GM12801 (cell line): ENCODE results near the gene GOLT1B.

Experiments used
- TF ChIP-seq, protein P1 (sequence below): IDR thresholded peaks from one replicate; pipeline ENCODE4 v1.5.1; 2011; ENCODE audit warnings: control low read depth; ENCODE audit not compliant: insufficient read length; ENCODE audit errors: extremely low read depth

Gene GOLT1B

DNA sequence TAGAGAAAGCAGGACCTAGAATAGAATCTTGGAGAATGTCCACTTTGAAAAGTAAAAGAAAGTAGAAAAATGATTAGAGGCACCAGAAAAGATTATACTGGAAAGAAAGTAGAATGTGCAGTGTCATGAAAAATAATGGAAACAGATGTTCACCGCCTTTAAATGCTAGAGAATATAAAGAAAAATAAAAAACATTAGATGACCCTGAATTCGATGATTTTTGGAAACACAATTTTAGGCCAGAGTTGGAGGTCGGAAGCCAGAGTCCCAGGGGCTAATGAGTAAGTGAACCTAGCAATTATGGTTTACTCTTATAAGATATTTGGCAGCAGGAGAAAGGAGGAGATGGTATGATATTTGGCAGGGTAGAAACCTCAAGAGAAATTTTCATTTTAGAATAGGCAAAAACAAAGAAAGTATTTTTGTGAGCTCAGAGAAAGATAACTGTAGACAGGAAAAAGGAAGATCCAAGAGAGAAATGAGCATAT lies 65.4 kb downstream of the GOLT1B start:
- TF ChIP-seq, protein P1, sequence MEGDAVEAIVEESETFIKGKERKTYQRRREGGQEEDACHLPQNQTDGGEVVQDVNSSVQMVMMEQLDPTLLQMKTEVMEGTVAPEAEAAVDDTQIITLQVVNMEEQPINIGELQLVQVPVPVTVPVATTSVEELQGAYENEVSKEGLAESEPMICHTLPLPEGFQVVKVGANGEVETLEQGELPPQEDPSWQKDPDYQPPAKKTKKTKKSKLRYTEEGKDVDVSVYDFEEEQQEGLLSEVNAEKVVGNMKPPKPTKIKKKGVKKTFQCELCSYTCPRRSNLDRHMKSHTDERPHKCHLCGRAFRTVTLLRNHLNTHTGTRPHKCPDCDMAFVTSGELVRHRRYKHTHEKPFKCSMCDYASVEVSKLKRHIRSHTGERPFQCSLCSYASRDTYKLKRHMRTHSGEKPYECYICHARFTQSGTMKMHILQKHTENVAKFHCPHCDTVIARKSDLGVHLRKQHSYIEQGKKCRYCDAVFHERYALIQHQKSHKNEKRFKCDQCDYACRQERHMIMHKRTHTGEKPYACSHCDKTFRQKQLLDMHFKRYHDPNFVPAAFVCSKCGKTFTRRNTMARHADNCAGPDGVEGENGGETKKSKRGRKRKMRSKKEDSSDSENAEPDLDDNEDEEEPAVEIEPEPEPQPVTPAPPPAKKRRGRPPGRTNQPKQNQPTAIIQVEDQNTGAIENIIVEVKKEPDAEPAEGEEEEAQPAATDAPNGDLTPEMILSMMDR = no peak
